ENCODE results near the gene EPC2. TPM values are rescaled to one million over a fixed set of nuclear protein-coding genes. Genes with fewer than 3 reads are reported as not detected.
A peak's percentile ranks its signal among the peaks of the same experiment; 100 is the strongest.

EPC2 gene
- total and polyA plus RNA-seq, 2 of the 8 experiments (the other 6 are each of a cell fraction or from before 2014, with no cell fraction given) = 16.1 to 25.7 TPM

GRCh38 chr2:148816176-148816575 lies 171.6 kb downstream of the EPC2 start:
- no peak for FAIRE-seq
- 91% methylated on average over 6 of the region's 6 CpGs; no CpG with 5 or more reads in 1 of the 2 experiments for WGBS, 2 experiments (ENCODE audit: extremely low coverage in 1 of 2, insufficient coverage in 1 of 2, insufficient read length in 1 of 2, insufficient replicate concordance in 2 of 2, low coverage in 1 of 2, low lambda C conversion rate in 2 of 2, missing lambda C conversion rate in 1 of 2)
- H3K18ac ChIP-seq (ENCODE audit: extremely low read depth, low read length) = 0 out of 2 replicates have a peak overlapping the region, but pooled peaks have one; percentile 73

More at GRCh38 chr2:148816176-148816575, 171.6 kb downstream of the EPC2 start:
- Histone ChIP-seq H4K5ac (ENCODE audit: insufficient read length, low read depth, low read length) (no peak overlapping the region), H3K23ac (ENCODE audit: insufficient read length) (no peak overlapping the region), H3K14ac (ENCODE audit: insufficient read length) (no peak overlapping the region), H2AK5ac (ENCODE audit: low read depth, low read length) (no peak overlapping the region), H2BK15ac (ENCODE audit: low read length) (no peak overlapping the region), H3K27ac (ENCODE audit: low read depth, low read length) (no peak overlapping the region), H4K91ac (replicated peaks; ENCODE audit: insufficient read length, low read length) (peak overlapping the region; percentile 35), H3K79me1 (ENCODE audit: low read depth, low read length) (no peaks in the 10 kb centered on the region), H3K4me2 (ENCODE audit: insufficient read depth in 1 of 2, low read depth in 2 of 2, low read length in 2 of 2) (no peak overlapping the region), H2BK5ac (ENCODE audit: low read depth, low read length) (no peak overlapping the region), H3K4me1 (replicated peaks in 1 of 4; ENCODE audit: control insufficient read depth in 3 of 4, insufficient read depth in 4 of 4, low read length in 3 of 4) (peaks cover 1 to 36% (median 14%) of the 10 kb centered on the region in 4 experiments), H2BK12ac (ENCODE audit: low read depth, low read length) (no peak overlapping the region), H3K36me3 (ENCODE audit: control insufficient read depth in 2 of 4, insufficient read depth in 4 of 4, low read length in 3 of 4) (no peaks in the 10 kb centered on the region), H3K4ac (replicated peaks; ENCODE audit: insufficient read length, low read depth, low read length) (no peak overlapping the region), H3K9me3 (ENCODE audit: insufficient read depth in 2 of 2, low read depth in 1 of 2, low read length in 1 of 2) (no peaks in the 10 kb centered on the region), H3K4me3 (ENCODE audit: extremely low read depth in 1 of 4, insufficient read depth in 2 of 4, low read depth in 3 of 4, low read length in 4 of 4) (no peak overlapping the region), H2BK120ac (replicated peaks; ENCODE audit: low read depth, low read length) (no peak overlapping the region), H3K79me2 (ENCODE audit: control insufficient read depth in 1 of 2, insufficient read depth in 2 of 2, low read length in 2 of 2) (no peaks in the 10 kb centered on the region), H3K9ac (replicated peaks in 1 of 4; ENCODE audit: extremely low read depth in 1 of 4, low read depth in 3 of 4, low read length in 3 of 4) (no peak overlapping the region), H2BK20ac (ENCODE audit: low read length) (0 out of 2 replicates have a peak overlapping the region, but pooled peaks have one; percentile 51), H3K23me2 (ENCODE audit: low read depth, low read length) (no peaks in the 10 kb centered on the region), H4K20me1 (replicated peaks in 1 of 2; ENCODE audit: control insufficient read depth in 1 of 2, insufficient read depth in 2 of 2, low read length in 2 of 2) (no peaks in the 10 kb centered on the region), H2AFZ (ENCODE audit: low read length) (no peak overlapping the region), H4K8ac (ENCODE audit: extremely low read depth, insufficient read depth, low read length) (no peak overlapping the region), H3K27me3 (replicated peaks in 1 of 4; ENCODE audit: control insufficient read depth in 3 of 4, extremely low read depth in 1 of 4, insufficient read depth in 3 of 4, low read length in 3 of 4) (no peaks in the 10 kb centered on the region; a peak in 1 of 7 replicates), H3K56ac (replicated peaks; ENCODE audit: insufficient read length, low read depth, low read length) (no peak overlapping the region)
- CTCF ChIA-PET (ENCODE audit: partially characterized antibody) = interaction anchor here (1.2 to 3.7 kb wide), 8 partner anchors 14 to 237 kb away, joined by 3 to 47 read pairs (median 4); no protein-coding TSS in a partner anchor
- peak in 1 of 2 experiments; percentile 35 for DNase-seq (ENCODE audit: low read depth in 1 of 2, low spot score in 2 of 2)
- POLR2A ChIA-PET (ENCODE audit: partially characterized antibody) = no interaction called here
- TF ChIP-seq SAP30 (IDR thresholded peaks at IDR 0.05; ENCODE audit: insufficient read depth, insufficient replicate concordance, low read length) (no peak), RBBP5 (IDR thresholded peaks at IDR 0.05; ENCODE audit: borderline replicate concordance, low read depth, low read length) (no peak), SIRT6 (IDR thresholded peaks at IDR 0.05; ENCODE audit: low read length) (no peak)

Measured in H1 (cell line).